Activated naive CD8-positive, alpha-beta T cell treated with anti-CD3 and anti-CD28 coated beads, Interleukin-2, amount 10 ng/mL, durations not matched to agents 7 days and 5 days (primary cell): ENCODE data around the gene LYZL2. TPM values are rescaled to one million over a fixed set of nuclear protein-coding genes. Genes with fewer than 3 reads are reported as not detected.
A peak's percentile ranks its signal among the peaks of the same experiment; 100 is the strongest.
"Not testable (repeated sequence)": the region's sequence is repeated elsewhere in the genome, so short reads cannot be mapped to it uniquely, and the experiment has no call there.

Source experiments
- ATAC-seq: fragments of 150-1000 bp; cut with Tn5 transposase; one replicate; pipeline ENCODE4 v1.10.0; 2021; ENCODE audit warnings: low read depth, moderate library complexity
- POLR2A ChIA-PET: fragments of 350-600 bp; sonication (Branson Sonifier 250); formaldehyde crosslinking; loops from one replicate; lab custom pipeline; 2021; ENCODE audit warnings: antibody characterized with exemption; lab: Charles Lee
- DNase-seq: peaks from one replicate; pipeline ENCODE4 v3.0.0; 2021
- H3K27ac Mint-ChIP-seq: one replicate; pipeline ENCODE4 v1.8.0; 2022; ENCODE audit warnings: mild to moderate bottlenecking, mixed read lengths
- H3K27me3 Mint-ChIP-seq: one replicate; pipeline ENCODE4 v1.8.0; 2022; ENCODE audit warnings: mild to moderate bottlenecking, moderate library complexity, mixed read lengths
- H3K36me3 Mint-ChIP-seq: one replicate; pipeline ENCODE4 v1.8.0; 2021; ENCODE audit warnings: mild to moderate bottlenecking, mixed read lengths
- H3K4me1 Mint-ChIP-seq: one replicate; pipeline ENCODE4 v1.8.0; 2021; ENCODE audit warnings: mixed read lengths
- H3K4me3 Mint-ChIP-seq: one replicate; pipeline ENCODE4 v1.8.0; 2022; ENCODE audit warnings: mild to moderate bottlenecking, moderate library complexity, mixed read lengths
- H3K9me3 Mint-ChIP-seq: one replicate; pipeline ENCODE4 v1.8.0; 2021; ENCODE audit warnings: mixed read lengths
- total RNA-seq, 2 experiments: library from RNA; stranded (reverse); gene quantifications; one replicate each; pipeline ENCODE4 v1.2.3, GENCODE V29; 2021

The LYZL2 gene
- total RNA-seq, 2 experiments from 2014 or later, result not detected

- H3K27ac Mint-ChIP-seq, H3K9me3 Mint-ChIP-seq, H3K4me3 Mint-ChIP-seq, DNase-seq, POLR2A ChIA-PET, ATAC-seq, H3K4me1 Mint-ChIP-seq, H3K36me3 Mint-ChIP-seq: not testable (repeated sequence)
- H3K27me3 Mint-ChIP-seq, result peaks cover 40% of the 10 kb centered on the region
Measured at GRCh38 chr10:30651470-30652397, 22.2 kb upstream of the LYZL2 start.

GRCh38 chr10:30647089-30647488 lies 17.5 kb upstream of the LYZL2 start:
- Mint-ChIP-seq H3K36me3 (no peaks in the 10 kb centered on the region), H3K4me3 (no peak overlapping the region), H3K27ac (no peak overlapping the region), H3K4me1 (peaks cover 4% of the 10 kb centered on the region), H3K9me3 (no peaks in the 10 kb centered on the region), H3K27me3 (peaks cover 33% of the 10 kb centered on the region)
- ATAC-seq (no peak), DNase-seq (no peak)
- POLR2A ChIA-PET, result no interaction called here

- Mint-ChIP-seq H3K36me3 (no peaks in the 10 kb centered on the region), H3K4me1 (peaks cover 4% of the 10 kb centered on the region), H3K4me3 (no peak overlapping the region), H3K9me3 (no peaks in the 10 kb centered on the region), H3K27me3 (peaks cover 48% of the 10 kb centered on the region), H3K27ac (no peak overlapping the region)
- POLR2A ChIA-PET, result no interaction called here
- ATAC-seq (peak; percentile 58), DNase-seq (no peak)
Measured at GRCh38 chr10:30645340-30645827, 15.8 kb upstream of the LYZL2 start.

- H3K4me1 Mint-ChIP-seq, ATAC-seq, H3K9me3 Mint-ChIP-seq, POLR2A ChIA-PET, DNase-seq, H3K4me3 Mint-ChIP-seq, H3K36me3 Mint-ChIP-seq, H3K27ac Mint-ChIP-seq: not testable (repeated sequence)
- H3K27me3 Mint-ChIP-seq, result peaks cover 50% of the 10 kb centered on the region
Measured at GRCh38 chr10:30644408-30644861, 14.9 kb upstream of the LYZL2 start.

GRCh38 chr10:30643557-30644199 lies 14.1 kb upstream of the LYZL2 start:
- DNase-seq, result not testable (repeated sequence)

GRCh38 chr10:30642856-30643255 lies 13.3 kb upstream of the LYZL2 start:
- H3K9me3 Mint-ChIP-seq, DNase-seq, H3K36me3 Mint-ChIP-seq, H3K27ac Mint-ChIP-seq, H3K4me3 Mint-ChIP-seq, POLR2A ChIA-PET, H3K4me1 Mint-ChIP-seq, ATAC-seq: not testable (repeated sequence)
- H3K27me3 Mint-ChIP-seq, result peaks cover 48% of the 10 kb centered on the region

More at GRCh38 chr10:30643557-30644199, 14.1 kb upstream of the LYZL2 start:
- H3K27ac Mint-ChIP-seq, H3K4me3 Mint-ChIP-seq, H3K9me3 Mint-ChIP-seq, H3K4me1 Mint-ChIP-seq, H3K36me3 Mint-ChIP-seq, ATAC-seq, POLR2A ChIA-PET: not testable (repeated sequence)
- peaks cover 50% of the 10 kb centered on the region for H3K27me3 Mint-ChIP-seq

GRCh38 chr10:30639946-30640786 lies 10.6 kb upstream of the LYZL2 start:
- POLR2A ChIA-PET, result no interaction called here
- H3K4me1 Mint-ChIP-seq, result peaks cover 2% of the 10 kb centered on the region
- H3K4me3 Mint-ChIP-seq, result no peak overlapping the region
- DNase-seq, result no peak
- no peaks in the 10 kb centered on the region for H3K36me3 Mint-ChIP-seq
- ATAC-seq, result no peak
- peaks cover 58% of the 10 kb centered on the region for H3K27me3 Mint-ChIP-seq
- no peak overlapping the region for H3K27ac Mint-ChIP-seq
- no peaks in the 10 kb centered on the region for H3K9me3 Mint-ChIP-seq

- H3K36me3 Mint-ChIP-seq, result no peaks in the 10 kb centered on the region
Measured at GRCh38 chr10:30637881-30638467, 8.4 kb upstream of the LYZL2 start.

GRCh38 chr10:30631188-30631587 lies 1.6 kb upstream of the LYZL2 start:
- DNase-seq (no peak), ATAC-seq (no peak)
- Mint-ChIP-seq H3K27ac (no peak overlapping the region), H3K4me3 (no peak overlapping the region), H3K27me3 (peaks cover 46% of the 10 kb centered on the region), H3K9me3 (no peaks in the 10 kb centered on the region), H3K4me1 (no peaks in the 10 kb centered on the region), H3K36me3 (no peaks in the 10 kb centered on the region)
- POLR2A ChIA-PET, result no interaction called here

More at GRCh38 chr10:30637881-30638467, 8.4 kb upstream of the LYZL2 start:
- ATAC-seq (no peak), DNase-seq (no peak)
- H3K27ac Mint-ChIP-seq, result no peak overlapping the region
- H3K27me3 Mint-ChIP-seq, result peaks cover 56% of the 10 kb centered on the region
- no peak overlapping the region for H3K4me3 Mint-ChIP-seq
- POLR2A ChIA-PET, result no interaction called here
- H3K9me3 Mint-ChIP-seq, result no peaks in the 10 kb centered on the region
- peaks cover 2% of the 10 kb centered on the region for H3K4me1 Mint-ChIP-seq

GRCh38 chr10:30630571-30630970 lies 1.0 kb upstream of the LYZL2 start:
- Mint-ChIP-seq H3K4me3 (no peak overlapping the region), H3K27me3 (peaks cover 42% of the 10 kb centered on the region), H3K36me3 (no peaks in the 10 kb centered on the region), H3K4me1 (no peaks in the 10 kb centered on the region), H3K9me3 (no peaks in the 10 kb centered on the region), H3K27ac (no peak overlapping the region)
- no peak for DNase-seq
- POLR2A ChIA-PET, result no interaction called here
- ATAC-seq, result no peak

GRCh38 chr10:30628576-30628975 lies 977 bp downstream of the LYZL2 start:
- H3K27ac Mint-ChIP-seq, H3K4me1 Mint-ChIP-seq, POLR2A ChIA-PET, H3K36me3 Mint-ChIP-seq, H3K9me3 Mint-ChIP-seq, DNase-seq, H3K4me3 Mint-ChIP-seq, ATAC-seq: not testable (repeated sequence)
- H3K27me3 Mint-ChIP-seq, result peaks cover 38% of the 10 kb centered on the region

- ATAC-seq, H3K27ac Mint-ChIP-seq, POLR2A ChIA-PET, H3K9me3 Mint-ChIP-seq, DNase-seq, H3K36me3 Mint-ChIP-seq, H3K4me3 Mint-ChIP-seq, H3K4me1 Mint-ChIP-seq: not testable (repeated sequence)
- H3K27me3 Mint-ChIP-seq, result peaks cover 26% of the 10 kb centered on the region
Measured at GRCh38 chr10:30626837-30627236, 2.7 kb downstream of the LYZL2 start.

- H3K36me3 Mint-ChIP-seq, ATAC-seq, H3K27ac Mint-ChIP-seq, H3K4me3 Mint-ChIP-seq, H3K4me1 Mint-ChIP-seq, POLR2A ChIA-PET, H3K9me3 Mint-ChIP-seq, DNase-seq: not testable (repeated sequence)
- H3K27me3 Mint-ChIP-seq, result peaks cover 23% of the 10 kb centered on the region
Measured at GRCh38 chr10:30626196-30626595, 3.4 kb downstream of the LYZL2 start.
